ENCODE measurements around the gene CBX8. TPM values are rescaled to one million over a fixed set of nuclear protein-coding genes. Genes with fewer than 3 reads are reported as not detected.

The CBX8 gene
- polyA plus RNA-seq, 2 of the 4 experiments (the other 2 are of a cell fraction), result 1.5 to 13.1 TPM

DNA sequence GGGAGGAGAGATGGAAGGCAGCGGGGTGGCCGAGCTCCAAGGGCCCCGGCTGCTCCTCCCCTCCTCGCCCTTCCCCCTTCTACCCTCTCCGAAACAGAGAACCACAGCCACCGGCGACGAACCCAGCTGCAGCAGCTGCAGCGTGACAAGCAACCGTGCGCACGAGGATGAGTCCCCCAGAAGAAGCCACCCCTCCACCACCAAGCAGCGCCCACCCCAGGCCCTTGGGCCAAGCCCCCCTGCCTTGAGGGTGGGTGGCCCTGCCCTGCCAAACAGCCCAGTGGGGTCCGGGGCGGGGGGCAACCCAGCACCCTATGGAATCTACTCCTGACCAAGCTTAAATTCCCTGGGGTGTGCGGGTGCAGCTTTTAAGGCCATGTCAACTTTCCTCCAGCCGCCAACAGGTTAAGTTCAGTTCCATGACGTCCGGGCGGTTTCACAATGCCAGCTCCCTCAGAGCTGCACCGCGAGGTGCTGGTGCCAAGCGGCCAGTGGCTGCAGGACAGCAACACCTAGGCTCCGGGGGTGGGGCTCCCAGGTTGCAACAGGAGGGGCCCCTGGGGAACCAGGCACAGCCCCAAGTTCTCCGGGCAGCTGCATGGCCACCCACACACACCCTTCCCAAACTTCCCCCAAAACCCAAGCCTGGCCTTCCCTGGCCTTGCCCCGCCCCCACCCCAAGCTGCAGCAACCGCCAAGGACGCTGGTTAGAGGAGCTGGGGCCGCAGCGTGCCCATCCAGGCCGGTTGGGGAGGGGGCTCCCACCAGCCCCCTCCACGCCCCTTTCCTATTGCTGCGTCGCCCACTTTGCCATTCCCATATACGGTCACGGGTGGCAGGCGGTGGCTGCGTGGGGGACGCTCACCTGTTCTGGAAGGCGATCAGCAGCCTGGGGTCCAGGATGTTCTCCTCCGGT is 40.4 kb upstream of the CBX8 start (continued):
- TF ChIP-seq MYC (IDR thresholded peaks at IDR 0.05; ENCODE audit: borderline replicate concordance, low read length), result peak; percentile 36; the same call in 1 of the 2 replicates
- no peak for TF ChIP-seq ZFP36 (IDR thresholded peaks at IDR 0.05; ENCODE audit: borderline replicate concordance, partially characterized antibody)
- TF ChIP-seq NFE2L2 (conservative IDR thresholded peaks at IDR 0.05; ENCODE audit: low read length), result no peak
- TF ChIP-seq, protein P1, sequence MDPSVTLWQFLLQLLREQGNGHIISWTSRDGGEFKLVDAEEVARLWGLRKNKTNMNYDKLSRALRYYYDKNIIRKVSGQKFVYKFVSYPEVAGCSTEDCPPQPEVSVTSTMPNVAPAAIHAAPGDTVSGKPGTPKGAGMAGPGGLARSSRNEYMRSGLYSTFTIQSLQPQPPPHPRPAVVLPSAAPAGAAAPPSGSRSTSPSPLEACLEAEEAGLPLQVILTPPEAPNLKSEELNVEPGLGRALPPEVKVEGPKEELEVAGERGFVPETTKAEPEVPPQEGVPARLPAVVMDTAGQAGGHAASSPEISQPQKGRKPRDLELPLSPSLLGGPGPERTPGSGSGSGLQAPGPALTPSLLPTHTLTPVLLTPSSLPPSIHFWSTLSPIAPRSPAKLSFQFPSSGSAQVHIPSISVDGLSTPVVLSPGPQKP (IDR thresholded peaks at IDR 0.05; ENCODE audit: low read depth, low read length), result no peak
- TF ChIP-seq, protein P2, sequence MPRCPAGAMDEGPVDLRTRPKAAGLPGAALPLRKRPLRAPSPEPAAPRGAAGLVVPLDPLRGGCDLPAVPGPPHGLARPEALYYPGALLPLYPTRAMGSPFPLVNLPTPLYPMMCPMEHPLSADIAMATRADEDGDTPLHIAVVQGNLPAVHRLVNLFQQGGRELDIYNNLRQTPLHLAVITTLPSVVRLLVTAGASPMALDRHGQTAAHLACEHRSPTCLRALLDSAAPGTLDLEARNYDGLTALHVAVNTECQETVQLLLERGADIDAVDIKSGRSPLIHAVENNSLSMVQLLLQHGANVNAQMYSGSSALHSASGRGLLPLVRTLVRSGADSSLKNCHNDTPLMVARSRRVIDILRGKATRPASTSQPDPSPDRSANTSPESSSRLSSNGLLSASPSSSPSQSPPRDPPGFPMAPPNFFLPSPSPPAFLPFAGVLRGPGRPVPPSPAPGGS (IDR thresholded peaks at IDR 0.05), result no peak
- no peak for TF ChIP-seq NR3C1 (IDR thresholded peaks at IDR 0.05)
- no peak for TF ChIP-seq KDM5A (IDR thresholded peaks at IDR 0.05)
- no peak for TF ChIP-seq ZSCAN20 (CRISPR knock-in tag; IDR thresholded peaks at IDR 0.05)
- TF ChIP-seq EHMT2 (IDR thresholded peaks at IDR 0.05; ENCODE audit: low read depth), result no peak
- no peak; the same call in 1 of the 2 replicates for TF ChIP-seq TP53 (CRISPR knock-in tag; IDR thresholded peaks at IDR 0.05)
- no peak; the same call in 1 of the 2 replicates for TF ChIP-seq POLR2AphosphoS2 (conservative IDR thresholded peaks at IDR 0.05; ENCODE audit: low read length)
- TF ChIP-seq EHF (CRISPR knock-in tag; IDR thresholded peaks at IDR 0.05), result no peak
- TF ChIP-seq HDAC2 (IDR thresholded peaks at IDR 0.05), result 0 out of 2 replicates have a peak, but pooled peaks have one; percentile 19
- TF ChIP-seq EP300 (IDR thresholded peaks at IDR 0.05), result 0 out of 5 replicates have a peak, but pooled peaks of 1 of the 2 experiments have one; percentile 18
- TF ChIP-seq, protein P3, sequence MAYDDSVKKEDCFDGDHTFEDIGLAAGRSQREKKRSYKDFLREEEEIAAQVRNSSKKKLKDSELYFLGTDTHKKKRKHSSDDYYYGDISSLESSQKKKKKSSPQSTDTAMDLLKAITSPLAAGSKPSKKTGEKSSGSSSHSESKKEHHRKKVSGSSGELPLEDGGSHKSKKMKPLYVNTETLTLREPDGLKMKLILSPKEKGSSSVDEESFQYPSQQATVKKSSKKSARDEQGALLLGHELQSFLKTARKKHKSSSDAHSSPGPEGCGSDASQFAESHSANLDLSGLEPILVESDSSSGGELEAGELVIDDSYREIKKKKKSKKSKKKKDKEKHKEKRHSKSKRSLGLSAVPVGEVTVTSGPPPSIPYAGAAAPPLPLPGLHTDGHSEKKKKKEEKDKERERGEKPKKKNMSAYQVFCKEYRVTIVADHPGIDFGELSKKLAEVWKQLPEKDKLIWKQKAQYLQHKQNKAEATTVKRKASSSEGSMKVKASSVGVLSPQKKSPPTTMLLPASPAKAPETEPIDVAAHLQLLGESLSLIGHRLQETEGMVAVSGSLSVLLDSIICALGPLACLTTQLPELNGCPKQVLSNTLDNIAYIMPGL (CRISPR knock-in tag; IDR thresholded peaks at IDR 0.05; ENCODE audit: borderline replicate concordance), result no peak
- peak in 1 of 2 experiments; percentile 25; a peak in 1 of 5 replicates for TF ChIP-seq RAD21 (conservative IDR thresholded peaks at IDR 0.05 in 1 of 2, IDR thresholded peaks at IDR 0.05 in 1 of 2)
- TF ChIP-seq, protein P4, sequence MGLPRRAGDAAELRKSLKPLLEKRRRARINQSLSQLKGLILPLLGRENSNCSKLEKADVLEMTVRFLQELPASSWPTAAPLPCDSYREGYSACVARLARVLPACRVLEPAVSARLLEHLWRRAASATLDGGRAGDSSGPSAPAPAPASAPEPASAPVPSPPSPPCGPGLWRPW (IDR thresholded peaks at IDR 0.05), result 0 out of 2 replicates have a peak, but pooled peaks have one; percentile 9
- TF ChIP-seq ESRRA (IDR thresholded peaks at IDR 0.05; ENCODE audit: borderline replicate concordance, low read length), result no peak

DNA sequence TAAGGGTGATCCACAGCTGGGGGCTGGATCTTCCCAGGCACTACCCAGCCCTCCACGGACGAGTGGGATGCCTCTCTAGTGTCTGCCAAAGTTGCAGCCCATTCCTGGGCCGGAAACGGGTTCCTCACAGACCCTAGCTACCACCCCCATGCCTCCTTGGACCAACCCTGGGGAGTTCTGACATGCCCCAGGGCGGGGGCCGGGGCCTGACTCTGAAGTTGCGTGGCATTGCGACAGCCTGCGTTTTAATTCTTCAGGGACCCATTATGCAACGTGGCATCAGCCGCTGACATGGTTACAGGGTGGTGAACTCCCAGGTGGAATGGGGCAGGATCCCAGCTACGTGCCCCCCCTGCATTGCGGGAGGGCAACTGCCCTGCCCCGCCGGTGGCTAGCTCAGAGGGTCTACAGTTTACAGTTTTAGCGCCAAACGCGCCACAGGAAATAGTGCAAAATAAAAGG is 39.7 kb upstream of the CBX8 start:
- Histone ChIP-seq H3K27ac (peak overlapping the region; percentile 95 to 98), H3K4me1 (peaks cover 70% of the 10 kb centered on the region), H3K4me3 (peak overlapping the region; percentile 82), H3K9me3 (no peaks in the 10 kb centered on the region), H3K4me2 (peak overlapping the region; percentile 100)
- TF ChIP-seq ZC3H11A (IDR thresholded peaks at IDR 0.05) (no peak), CEBPB (IDR thresholded peaks at IDR 0.05) (peak; percentile 89 to 90), EHF (CRISPR knock-in tag; IDR thresholded peaks at IDR 0.05) (no peak)
- ATAC-seq (no peak; a peak in 1 of 6 replicates), DNase-seq (ENCODE audit: low read depth in 1 of 2, low spot score in 1 of 2) (peak in 1 of 2 experiments; percentile 61), FAIRE-seq (no peak)
- WGBS (ENCODE audit: missing lambda C conversion rate), result 31% methylated on average over 18 of the region's 18 CpGs
- ChIA-PET POLR2A (interaction anchor here (0.6 to 3.4 kb wide), 9 partner anchors 13 to 156 kb away, joined by 3 to 60 read pairs (median 7); partner anchors contain the start of gene CBX8), CTCF (interaction anchor here (0.5 to 35.2 kb wide), 19 partner anchors 9 to 819 kb away, joined by 3 to 1281 read pairs (median 5); partner anchors contain the start of gene CBX8)
